GM12878 (cell line): ENCODE data around the gene FARS2. TPM values are rescaled to one million over a fixed set of nuclear protein-coding genes. Genes with fewer than 3 reads are reported as not detected.

Experiments used
- ATAC-seq: fragments of 200-7000 bp; cut with Tn5 transposase; 3 replicates; pipeline ENCODE4 v1.9.1; 2020; ENCODE audit warnings: mild to moderate bottlenecking, moderate library complexity
- BruUV-seq: library from RNA; stranded (reverse); fragments of 400-500 nt; replicated peaks from 2 replicates; lab custom pipeline; 2021; lab: Mats Ljungman, UMichigan
- CTCF ChIA-PET: fragments of 300-600 bp; sonication (Branson Sonifier 250); formaldehyde crosslinking; extraction: SDS; loops from one replicate; lab custom pipeline; 2021; ENCODE audit warnings: inconsistent platforms; lab: Yijun Ruan, JAX
- POLR2A ChIA-PET: fragments of 350-600 bp; formaldehyde crosslinking; extraction: SDS; loops from one replicate; lab custom pipeline; 2021; ENCODE audit warnings: inconsistent platforms; lab: Charles Lee
- RAD21 ChIA-PET: fragments of 300-600 bp; sonication (Branson Sonifier 250); formaldehyde crosslinking; loops from one replicate; lab custom pipeline; 2023; ENCODE audit warnings: antibody characterized with exemption; ENCODE audit not compliant: unreplicated experiment; lab: Charles Lee
- SMC1A ChIA-PET: fragments of 300-600 bp; sonication (Branson Sonifier 250); formaldehyde crosslinking; loops from one replicate; lab custom pipeline; 2023; ENCODE audit not compliant: unreplicated experiment, uncharacterized antibody; lab: Charles Lee
- DNase-seq: peaks from one replicate; pipeline ENCODE4 v3.0.0-alpha.2; 2011; ENCODE audit warnings: low read depth, low spot score
- FAIRE-seq: peaks from 3 replicates; lab custom pipeline; 2011; peaks lifted over from hg19 to GRCh38; lab: Jason Lieb, UNC
- H2AFZ ChIP-seq: 2 replicates; pipeline ENCODE4 v1.6.0; 2011; ENCODE audit warnings: low read depth, low read length, control low read depth; ENCODE audit not compliant: control insufficient read depth
- H3K27ac ChIP-seq: 2 replicates; pipeline ENCODE4 v1.5.1; 2011; ENCODE audit warnings: control low read depth; ENCODE audit not compliant: control insufficient read depth, insufficient read depth
- H3K27me3 ChIP-seq, 2 experiments: replicated peaks in 1 of 2; 2 replicates each; pipeline versions ENCODE4 v1.6.0 to v1.6.1; 2011; ENCODE audit warnings: low read length in 1 of 2; ENCODE audit not compliant: control insufficient read depth in 2 of 2, insufficient read depth in 2 of 2
- H3K36me3 ChIP-seq, 2 experiments: 2 replicates each; pipeline ENCODE4 v1.5.1; 2011; ENCODE audit warnings: low read length in 1 of 2; ENCODE audit not compliant: control insufficient read depth in 2 of 2, insufficient read depth in 2 of 2
- H3K4me1 ChIP-seq: 2 replicates; pipeline ENCODE4 v1.6.1; 2011; ENCODE audit warnings: mild to moderate bottlenecking, low read length, moderate library complexity, mixed read lengths; ENCODE audit not compliant: control insufficient read depth, insufficient read depth
- H3K4me2 ChIP-seq: 2 replicates; pipeline ENCODE4 v1.6.0; 2011; ENCODE audit warnings: control low read depth; ENCODE audit not compliant: control insufficient read depth, insufficient read depth
- H3K4me3 ChIP-seq: fragments of 200-600 bp; sonication (generic); 2 replicates; pipeline ENCODE4 v1.5.1; 2016
- H3K79me2 ChIP-seq: 2 replicates; pipeline ENCODE4 v1.6.0; 2011; ENCODE audit warnings: low read length; ENCODE audit not compliant: control insufficient read depth, insufficient read depth
- H3K9ac ChIP-seq: 2 replicates; pipeline ENCODE4 v1.8.0; 2011; ENCODE audit warnings: low read length, control low read depth, mixed read lengths; ENCODE audit not compliant: control insufficient read depth, insufficient read depth
- H3K9me3 ChIP-seq: replicated peaks from 3 replicates; pipeline ENCODE4 v1.5.1; 2011; ENCODE audit warnings: mild to moderate bottlenecking, low read length; ENCODE audit not compliant: control insufficient read depth, insufficient read depth
- H4K20me1 ChIP-seq: 2 replicates; pipeline ENCODE4 v1.6.0; 2011; ENCODE audit not compliant: control insufficient read depth, insufficient read depth
- ESRRA ChIP-seq: IDR thresholded peaks from 2 replicates; pipeline ENCODE4 v1.6.1; 2012; ENCODE audit warnings: mild to moderate bottlenecking, low read length, improper control_type of control experiment
- KLF5 ChIP-seq: fragments of 450-650 bp; IDR thresholded peaks from 2 replicates; pipeline ENCODE4 v1.6.1; 2014; ENCODE audit warnings: mild to moderate bottlenecking; ENCODE audit not compliant: partially characterized antibody
- NFXL1 ChIP-seq: fragments of 450-650 bp; IDR thresholded peaks from 2 replicates; pipeline ENCODE4 v1.6.1; 2017; ENCODE audit warnings: antibody characterized with exemption, mild to moderate bottlenecking, borderline replicate concordance
- NFYB ChIP-seq: IDR thresholded peaks from 2 replicates; pipeline ENCODE4 v1.6.1; 2011; ENCODE audit warnings: low read depth, mild to moderate bottlenecking, low read length, improper control_type of control experiment, moderate library complexity; ENCODE audit not compliant: insufficient read depth
- STAT1 ChIP-seq: fragments of 450-650 bp; conservative IDR thresholded peaks from 2 replicates; pipeline ENCODE4 v1.6.1; 2014; ENCODE audit warnings: antibody characterized with exemption, mild to moderate bottlenecking
- WGBS: methylation state at CpG from one replicate; pipeline ENCODE4 v1.1.6; 2016; ENCODE audit warnings: low lambda C conversion rate; ENCODE audit not compliant: insufficient replicate concordance, insufficient coverage; ENCODE audit errors: missing lambda C conversion rate; 5-methylcytosine and 5-hydroxymethylcytosine counted together
- in situ Hi-C: fragments of 300-500 bp; cut with MboI; formaldehyde crosslinking; loops from 9 replicates; pipeline ENCODE4 v1.14.3; 2018; ENCODE audit warnings: mixed read lengths
- intact Hi-C: fragments of 100-400 bp; cut with micrococcal nuclease; formaldehyde crosslinking; loops from one replicate; pipeline ENCODE4 v1.14.2; 2022; ENCODE audit not compliant: unreplicated experiment
- polyA plus RNA-seq, 11 experiments: library from polyadenylated mRNA; depleted of rRNA in 4 of 11; unstranded in 6 of 11; stranded (reverse) in 5 of 11; fragments of >200 nt; fragmentation: Nextera tagmentation in 4 of 11; fragmentation: Illumina TruSeq in 1 of 11; extraction: Ambion mirVana in 4 of 11; extraction: Trizol in 1 of 11; gene quantifications; 1 replicate in 1 of 11; 2 replicates in 10 of 11; pipeline versions ENCODE4 v1.2.1 to v1.2.3, GENCODE V29; 2011 to 2016; ENCODE audit warnings: inconsistent platforms in 2 of 11, missing spikeins in 2 of 11, low read depth in 1 of 11
- total RNA-seq, 4 experiments: library from RNA; depleted of rRNA in 3 of 4; stranded (reverse); fragments of >200 nt in 3 of 4; fragmentation: Illumina TruSeq in 1 of 4; extraction: Trizol in 1 of 4; gene quantifications; 2 replicates each; pipeline versions ENCODE4 v1.2.1 to v1.2.3, GENCODE V29; 2013 to 2021
- TF ChIP-seq, protein P1 (sequence below): IDR thresholded peaks from 2 replicates; pipeline ENCODE4 v1.6.1; 2012; ENCODE audit warnings: low read depth, low read length, improper control_type of control experiment
- TF ChIP-seq, protein P2 (sequence below): fragments of 450-650 bp; IDR thresholded peaks from 2 replicates; pipeline ENCODE4 v1.6.1; 2017; ENCODE audit warnings: mild to moderate bottlenecking, moderate library complexity

FARS2 gene
- total and polyA plus RNA-seq, 10 of the 15 experiments (the other 5 are each of a cell fraction or from before 2014, with no cell fraction given) = 16.8 to 46.7 (median 25.6) TPM

DNA sequence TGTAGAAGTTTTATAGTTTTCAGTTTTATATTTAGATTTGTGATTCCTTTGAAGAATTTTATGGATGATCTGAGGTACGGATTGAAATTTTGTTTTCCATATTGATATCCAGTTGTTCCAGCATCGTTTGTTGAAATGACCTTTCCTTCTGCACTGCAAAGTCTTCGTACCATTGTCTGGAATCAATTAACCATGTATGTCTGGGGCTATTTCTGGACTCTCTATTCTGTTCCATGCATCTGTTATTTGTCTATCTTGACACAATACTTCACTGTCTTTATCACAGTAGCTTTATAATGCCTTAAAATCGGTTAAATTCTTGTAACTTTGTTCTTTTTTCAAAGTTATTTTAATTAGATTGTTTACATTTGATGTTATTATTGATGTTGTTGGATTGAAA, 154.9 kb downstream of the FARS2 start:
- ChIA-PET RAD21 (no interaction called here), CTCF (no interaction called here)
- in situ Hi-C loops = no loop called here
- Histone ChIP-seq H3K9me3 (peaks cover 2% of the 10 kb centered on the region; the same call in 1 of the 3 replicates), H2AFZ (no peak overlapping the region), H3K27me3 (no peaks in the 10 kb centered on the region), H3K4me1 (no peaks in the 10 kb centered on the region), H3K4me3 (no peak overlapping the region), H3K4me2 (no peak overlapping the region)
- 81% methylated on average over 4 of the region's 4 CpGs for WGBS
- ATAC-seq (no peak), DNase-seq (no peak)
- intact Hi-C loops = no loop called here
- TF ChIP-seq NFYB (no peak), STAT1 (no peak), KLF5 (no peak), ESRRA (no peak), NFXL1 (no peak)
- TF ChIP-seq, protein P1, sequence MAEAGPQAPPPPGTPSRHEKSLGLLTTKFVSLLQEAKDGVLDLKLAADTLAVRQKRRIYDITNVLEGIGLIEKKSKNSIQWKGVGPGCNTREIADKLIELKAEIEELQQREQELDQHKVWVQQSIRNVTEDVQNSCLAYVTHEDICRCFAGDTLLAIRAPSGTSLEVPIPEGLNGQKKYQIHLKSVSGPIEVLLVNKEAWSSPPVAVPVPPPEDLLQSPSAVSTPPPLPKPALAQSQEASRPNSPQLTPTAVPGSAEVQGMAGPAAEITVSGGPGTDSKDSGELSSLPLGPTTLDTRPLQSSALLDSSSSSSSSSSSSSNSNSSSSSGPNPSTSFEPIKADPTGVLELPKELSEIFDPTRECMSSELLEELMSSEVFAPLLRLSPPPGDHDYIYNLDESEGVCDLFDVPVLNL = no peak
- TF ChIP-seq, protein P2, sequence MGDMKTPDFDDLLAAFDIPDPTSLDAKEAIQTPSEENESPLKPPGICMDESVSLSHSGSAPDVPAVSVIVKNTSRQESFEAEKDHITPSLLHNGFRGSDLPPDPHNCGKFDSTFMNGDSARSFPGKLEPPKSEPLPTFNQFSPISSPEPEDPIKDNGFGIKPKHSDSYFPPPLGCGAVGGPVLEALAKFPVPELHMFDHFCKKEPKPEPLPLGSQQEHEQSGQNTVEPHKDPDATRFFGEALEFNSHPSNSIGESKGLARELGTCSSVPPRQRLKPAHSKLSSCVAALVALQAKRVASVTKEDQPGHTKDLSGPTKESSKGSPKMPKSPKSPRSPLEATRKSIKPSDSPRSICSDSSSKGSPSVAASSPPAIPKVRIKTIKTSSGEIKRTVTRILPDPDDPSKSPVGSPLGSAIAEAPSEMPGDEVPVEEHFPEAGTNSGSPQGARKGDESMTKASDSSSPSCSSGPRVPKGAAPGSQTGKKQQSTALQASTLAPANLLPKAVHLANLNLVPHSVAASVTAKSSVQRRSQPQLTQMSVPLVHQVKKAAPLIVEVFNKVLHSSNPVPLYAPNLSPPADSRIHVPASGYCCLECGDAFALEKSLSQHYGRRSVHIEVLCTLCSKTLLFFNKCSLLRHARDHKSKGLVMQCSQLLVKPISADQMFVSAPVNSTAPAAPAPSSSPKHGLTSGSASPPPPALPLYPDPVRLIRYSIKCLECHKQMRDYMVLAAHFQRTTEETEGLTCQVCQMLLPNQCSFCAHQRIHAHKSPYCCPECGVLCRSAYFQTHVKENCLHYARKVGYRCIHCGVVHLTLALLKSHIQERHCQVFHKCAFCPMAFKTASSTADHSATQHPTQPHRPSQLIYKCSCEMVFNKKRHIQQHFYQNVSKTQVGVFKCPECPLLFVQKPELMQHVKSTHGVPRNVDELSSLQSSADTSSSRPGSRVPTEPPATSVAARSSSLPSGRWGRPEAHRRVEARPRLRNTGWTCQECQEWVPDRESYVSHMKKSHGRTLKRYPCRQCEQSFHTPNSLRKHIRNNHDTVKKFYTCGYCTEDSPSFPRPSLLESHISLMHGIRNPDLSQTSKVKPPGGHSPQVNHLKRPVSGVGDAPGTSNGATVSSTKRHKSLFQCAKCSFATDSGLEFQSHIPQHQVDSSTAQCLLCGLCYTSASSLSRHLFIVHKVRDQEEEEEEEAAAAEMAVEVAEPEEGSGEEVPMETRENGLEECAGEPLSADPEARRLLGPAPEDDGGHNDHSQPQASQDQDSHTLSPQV = no peak
- TF ChIP-seq, all 136 proteins: peak for 0
- ChIA-PET POLR2A (no interaction called here), SMC1A (no interaction called here)
- H4K20me1 ChIP-seq = no peaks in the 10 kb centered on the region
- no peaks in the 10 kb centered on the region for H3K79me2 ChIP-seq
- H3K27ac ChIP-seq = no peak overlapping the region
- no peaks in the 10 kb centered on the region for H3K36me3 ChIP-seq
- no peak overlapping the region for H3K9ac ChIP-seq
- FAIRE-seq = no peak
- no TSS peak for BruUV-seq
